WTC11 (cell line): ENCODE results near the gene FGF5. TPM values are rescaled to one million over a fixed set of nuclear protein-coding genes. Genes with fewer than 3 reads are reported as not detected.

Experiments
- ATAC-seq: fragments of 200-7000 bp; cut with Tn5 transposase; 2 replicates; pipeline ENCODE4 v1.10.0; 2021; ENCODE audit warnings: mild to moderate bottlenecking, moderate library complexity
- CTCF ChIA-PET: fragments of 300-600 bp; sonication (Branson Sonifier 250); formaldehyde crosslinking; loops from one replicate; lab custom pipeline; 2021; ENCODE audit warnings: antibody characterized with exemption; lab: Charles Lee
- POLR2A ChIA-PET: fragments of 350-600 bp; sonication (Branson Sonifier 250); formaldehyde crosslinking; loops from one replicate; lab custom pipeline; 2021; ENCODE audit warnings: antibody characterized with exemption; lab: Charles Lee
- DNase-seq: peaks from one replicate; pipeline ENCODE4 v3.0.0; 2021; ENCODE audit warnings: low spot score
- H3K27ac Mint-ChIP-seq: 2 replicates; pipeline ENCODE4 v1.8.0; 2021; ENCODE audit warnings: mixed read lengths
- H3K27me3 Mint-ChIP-seq: 2 replicates; pipeline ENCODE4 v1.8.0; 2021; ENCODE audit warnings: low read depth, mild to moderate bottlenecking, moderate library complexity, mixed read lengths
- H3K36me3 Mint-ChIP-seq: 2 replicates; pipeline ENCODE4 v1.8.0; 2021; ENCODE audit warnings: mixed read lengths
- H3K4me1 Mint-ChIP-seq: 2 replicates; pipeline ENCODE4 v1.8.0; 2022; ENCODE audit warnings: mixed read lengths
- H3K4me3 Mint-ChIP-seq: 2 replicates; pipeline ENCODE4 v1.8.0; 2021; ENCODE audit warnings: mild to moderate bottlenecking, moderate library complexity, mixed read lengths
- H3K9me3 Mint-ChIP-seq: 2 replicates; pipeline ENCODE4 v1.8.0; 2021; ENCODE audit warnings: mixed read lengths
- AR ChIP-seq: fragments of 250-450 bp; sonication (Bioruptor Pico); IDR thresholded peaks from 2 replicates; pipeline ENCODE4 v1.9.0; 2021; ENCODE audit warnings: mild to moderate bottlenecking
- ATF2 ChIP-seq: sonication (generic); formaldehyde crosslinking; IDR thresholded peaks from 2 replicates; pipeline ENCODE4 v1.8.1; 2022; ENCODE audit warnings: low read depth, missing genetic modification reagents, borderline replicate concordance
- ATF3 ChIP-seq: sonication (generic); formaldehyde crosslinking; conservative IDR thresholded peaks from 2 replicates; pipeline ENCODE4 v1.8.1; 2022; ENCODE audit warnings: mild to moderate bottlenecking, missing genetic modification reagents
- CBFB ChIP-seq: sonication (generic); formaldehyde crosslinking; IDR thresholded peaks from 2 replicates; pipeline ENCODE4 v1.8.1; 2022; ENCODE audit warnings: mild to moderate bottlenecking, low read depth, missing genetic modification reagents
- ETV6 ChIP-seq: sonication (generic); formaldehyde crosslinking; IDR thresholded peaks from 2 replicates; pipeline ENCODE4 v1.8.1; 2022; ENCODE audit warnings: mild to moderate bottlenecking, missing genetic modification reagents
- HMGA2 ChIP-seq: fragments of 250-450 bp; sonication (Bioruptor Pico); IDR thresholded peaks from 2 replicates; pipeline ENCODE4 v1.4.0; 2021; ENCODE audit warnings: mild to moderate bottlenecking, moderate library complexity
- HMGXB4 ChIP-seq: sonication (generic); formaldehyde crosslinking; IDR thresholded peaks from 2 replicates; pipeline ENCODE4 v1.8.1; 2023; ENCODE audit warnings: mild to moderate bottlenecking, moderate library complexity, missing genetic modification reagents
- JUN ChIP-seq: sonication (generic); formaldehyde crosslinking; IDR thresholded peaks from 2 replicates; pipeline ENCODE4 v1.8.0; 2023; ENCODE audit warnings: mild to moderate bottlenecking, missing genetic modification reagents
- NFATC4 ChIP-seq: fragments of 250-450 bp; sonication (Bioruptor Pico); IDR thresholded peaks from 2 replicates; pipeline ENCODE4 v1.9.0; 2021; ENCODE audit warnings: mild to moderate bottlenecking
- NR1H2 ChIP-seq: sonication (generic); formaldehyde crosslinking; IDR thresholded peaks from 2 replicates; pipeline ENCODE4 v1.9.0; 2021; ENCODE audit warnings: mild to moderate bottlenecking, moderate library complexity, missing genetic modification reagents
- NR2C2 ChIP-seq: sonication (generic); formaldehyde crosslinking; IDR thresholded peaks from 2 replicates; pipeline ENCODE4 v1.8.0; 2022; ENCODE audit warnings: mild to moderate bottlenecking, missing genetic modification reagents
- NR3C1 ChIP-seq: sonication (generic); formaldehyde crosslinking; conservative IDR thresholded peaks from 2 replicates; pipeline ENCODE4 v1.8.1; 2023; ENCODE audit warnings: low read depth, mild to moderate bottlenecking, missing genetic modification reagents
- TEAD1 ChIP-seq: sonication (generic); formaldehyde crosslinking; IDR thresholded peaks from 2 replicates; pipeline ENCODE4 v1.8.0; 2022; ENCODE audit warnings: mild to moderate bottlenecking, missing genetic modification reagents
- ZNF121 ChIP-seq: sonication (generic); formaldehyde crosslinking; IDR thresholded peaks from 2 replicates; pipeline ENCODE4 v1.8.0; 2023; ENCODE audit warnings: missing genetic modification reagents
- ZNF317 ChIP-seq: sonication (generic); formaldehyde crosslinking; IDR thresholded peaks from 2 replicates; pipeline ENCODE4 v1.8.1; 2023; ENCODE audit warnings: low read depth, mild to moderate bottlenecking, moderate library complexity, missing genetic modification reagents, borderline replicate concordance
- ZNF416 ChIP-seq: fragments of 250-450 bp; sonication (Bioruptor Pico); IDR thresholded peaks from 2 replicates; pipeline ENCODE4 v1.9.0; 2021; ENCODE audit warnings: mild to moderate bottlenecking, inconsistent platforms
- ZSCAN18 ChIP-seq: fragments of 250-450 bp; sonication (Bioruptor Pico); IDR thresholded peaks from 2 replicates; pipeline ENCODE4 v2.1.2; 2022; ENCODE audit warnings: mild to moderate bottlenecking, moderate library complexity
- total RNA-seq: library from RNA; stranded (reverse); gene quantifications from 3 replicates; pipeline ENCODE4 v1.2.3, GENCODE V29; 2021

FGF5 gene
- total RNA-seq, 1 experiment from 2014 or later, result not detected

DNA sequence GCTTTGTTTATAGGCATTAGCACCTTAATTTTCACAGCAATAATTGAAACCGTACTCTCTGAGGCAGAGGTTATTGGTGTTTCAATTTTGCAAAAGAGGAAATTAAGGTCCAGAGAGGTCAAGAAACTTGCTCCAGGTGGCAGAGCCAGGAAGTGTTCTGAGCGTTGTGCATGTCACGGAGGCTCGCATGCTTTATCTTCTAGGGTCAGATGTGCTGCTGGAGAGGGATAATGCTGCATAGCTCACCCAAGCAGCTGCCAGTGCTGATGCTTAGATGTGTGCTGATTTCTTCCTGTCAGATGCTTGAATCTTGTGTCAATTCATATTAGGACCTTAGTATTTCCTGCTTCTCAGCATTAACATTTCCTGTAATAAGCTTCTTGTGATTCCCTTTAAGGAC is 13.0 kb upstream of the FGF5 start:
- Mint-ChIP-seq H3K27me3 (peaks cover 38% of the 10 kb centered on the region), H3K4me3 (no peak overlapping the region), H3K4me1 (peaks cover under 1% of the 10 kb centered on the region), H3K9me3 (no peaks in the 10 kb centered on the region)
- POLR2A ChIA-PET, result interaction anchor here (0.6 to 0.7 kb wide), 2 partner anchors 841 to 1598 kb away, joined by 3 to 6 read pairs; no protein-coding TSS in a partner anchor
- 0 out of 2 replicates have a peak, but pooled peaks have one; percentile 22 for ATAC-seq
- TF ChIP-seq AR (CRISPR knock-in tag) (no peak), ETV6 (no peak), ZNF317 (CRISPR knock-in tag) (no peak), NR3C1 (no peak), ZSCAN18 (CRISPR knock-in tag) (no peak), ATF2 (no peak), TEAD1 (CRISPR knock-in tag) (no peak), ATF3 (CRISPR knock-in tag) (no peak), CBFB (no peak), NFATC4 (CRISPR knock-in tag) (no peak), ZNF416 (CRISPR knock-in tag) (no peak), NR2C2 (CRISPR knock-in tag) (no peak), JUN (CRISPR knock-in tag) (no peak), NR1H2 (CRISPR knock-in tag) (no peak), HMGXB4 (CRISPR knock-in tag) (no peak)
- TF ChIP-seq, all 79 proteins: peak for 0
- DNase-seq, result no peak
- Mint-ChIP-seq H3K27ac (no peak overlapping the region), H3K36me3 (no peaks in the 10 kb centered on the region)
- CTCF ChIA-PET, result no interaction called here

DNA sequence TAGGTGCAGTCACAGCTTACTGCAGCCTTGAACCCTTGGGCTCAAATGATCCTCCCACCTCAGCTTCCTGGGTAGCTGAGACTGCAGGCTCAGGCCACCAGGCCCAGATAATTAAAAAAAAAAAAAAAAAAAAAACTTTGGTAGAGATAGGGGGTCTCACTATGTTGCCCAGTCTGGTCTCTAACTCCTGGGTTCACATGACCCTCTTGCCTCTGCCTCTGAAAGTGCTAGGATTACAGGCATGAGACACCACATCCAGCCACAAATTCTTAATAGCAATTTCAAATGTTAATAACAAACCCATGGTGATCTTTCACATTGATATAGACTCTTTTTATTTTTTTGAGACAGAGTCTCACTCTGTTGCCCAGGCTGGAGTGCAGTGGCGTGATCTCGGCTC is 12.3 kb upstream of the FGF5 start:
- H3K27me3 Mint-ChIP-seq, result peaks cover 44% of the 10 kb centered on the region
- no peak overlapping the region for H3K4me3 Mint-ChIP-seq
- H3K9me3 Mint-ChIP-seq, result no peaks in the 10 kb centered on the region
- no peaks in the 10 kb centered on the region for H3K36me3 Mint-ChIP-seq
- no peak overlapping the region for H3K27ac Mint-ChIP-seq
- ATAC-seq (no peak), DNase-seq (no peak)
- CTCF ChIA-PET, result no interaction called here
- POLR2A ChIA-PET, result interaction anchor here (0.6 to 0.7 kb wide), 2 partner anchors 841 to 1598 kb away, joined by 3 to 6 read pairs; no protein-coding TSS in a partner anchor
- peaks cover 7% of the 10 kb centered on the region for H3K4me1 Mint-ChIP-seq
- TF ChIP-seq ZNF121 (CRISPR knock-in tag), result peak; percentile 26; the same call in 1 of the 2 replicates
- no peak for TF ChIP-seq NFATC4 (CRISPR knock-in tag)
- TF ChIP-seq HMGA2 (CRISPR knock-in tag), result no peak
- no peak for TF ChIP-seq ZNF416 (CRISPR knock-in tag)
